Activated T-cell treated with anti-CD3 and anti-CD28 coated beads, Interleukin-2, amount 50 U/mL, for 24 hours (primary cell): Measurements from ENCODE around the gene EIF4G3.
A peak's percentile ranks its signal among the peaks of the same experiment; 100 is the strongest.
"Not testable (repeated sequence)": the region's sequence is repeated elsewhere in the genome, so short reads cannot be mapped to it uniquely, and the experiment has no call there.

Experiments used
- DNase-seq: peaks from one replicate; pipeline ENCODE4 v3.0.0-alpha.2; 2020
- H3K27ac Mint-ChIP-seq: 2 replicates; pipeline ENCODE4 v1.8.0; 2020; ENCODE audit warnings: mild to moderate bottlenecking, mixed read lengths
- H3K27me3 Mint-ChIP-seq: 2 replicates; pipeline ENCODE4 v1.8.0; 2020; ENCODE audit warnings: mixed read lengths
- H3K36me3 Mint-ChIP-seq: 2 replicates; pipeline ENCODE4 v1.8.0; 2020; ENCODE audit warnings: low read depth, mixed read lengths
- H3K4me1 Mint-ChIP-seq: 2 replicates; pipeline ENCODE4 v1.8.0; 2020; ENCODE audit warnings: low read depth, mixed read lengths
- H3K4me3 Mint-ChIP-seq: 2 replicates; pipeline ENCODE4 v1.8.0; 2020; ENCODE audit warnings: mild to moderate bottlenecking, moderate library complexity, mixed read lengths
- H3K9me3 Mint-ChIP-seq: 2 replicates; pipeline ENCODE4 v1.8.0; 2020; ENCODE audit warnings: mixed read lengths

EIF4G3 gene

DNA sequence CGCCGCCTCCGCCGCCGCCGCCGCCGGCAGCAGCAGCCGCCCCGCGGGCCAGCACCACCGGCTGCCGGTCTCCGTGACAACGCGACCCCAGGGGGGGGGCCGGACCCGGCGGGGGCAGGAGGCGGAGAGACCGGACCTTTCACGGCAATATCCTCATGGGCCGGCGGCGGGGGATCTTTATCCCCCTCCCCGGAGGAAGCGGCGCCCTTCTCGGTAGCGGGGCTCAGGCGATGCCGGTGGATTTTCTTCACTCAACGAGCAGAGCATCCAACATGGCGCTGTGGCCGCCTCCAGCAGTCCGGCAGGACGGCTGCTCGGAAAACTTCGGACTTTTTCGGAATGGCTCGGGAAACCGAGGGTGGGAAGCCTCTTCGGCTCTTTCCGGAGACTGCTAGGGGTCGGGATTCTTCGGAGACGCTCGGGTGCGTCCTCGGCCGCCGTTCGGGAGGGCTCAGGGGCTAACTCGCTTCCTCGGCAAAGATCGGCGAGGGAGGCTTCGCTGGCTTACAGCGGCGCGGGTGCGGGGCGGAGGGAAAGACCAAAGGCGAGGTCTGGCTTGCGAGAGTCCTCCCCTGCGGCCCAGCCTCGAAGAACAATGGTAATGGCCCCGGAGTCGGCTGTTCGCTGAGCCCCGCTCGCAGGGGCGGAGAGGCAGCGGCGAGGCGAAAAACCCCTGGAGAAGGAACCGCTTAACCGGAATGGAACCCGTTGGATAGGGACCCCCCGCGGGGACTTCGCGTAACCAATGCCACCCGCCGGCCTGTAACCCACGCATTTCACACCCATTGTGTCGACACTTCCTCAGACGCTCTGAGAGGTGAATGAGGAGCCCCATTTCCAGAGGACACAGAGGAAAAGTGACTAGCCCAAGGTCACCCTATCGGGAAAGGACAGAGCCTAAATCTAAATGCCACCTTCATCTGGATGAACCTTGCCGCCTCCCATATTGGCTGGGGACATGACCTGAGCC, at the start of gene EIF4G3:
TSS of gene EIF4G3 (minus strand) at position 312 of the 970 bp plus-strand sequence. CDS start 174,155 bp downstream, outside the sequence.
- Mint-ChIP-seq H3K27ac (peak within 1 kb of the TSS; percentile 98), H3K36me3 (peaks cover 28% of the 10 kb centered on the region), H3K4me1 (peaks cover 30% of the 10 kb centered on the region), H3K9me3 (no peaks in the 10 kb centered on the region), H3K27me3 (no peaks in the 10 kb centered on the region), H3K4me3 (peak within 1 kb of the TSS; percentile 89)
- peak; percentile 99 for DNase-seq

DNA sequence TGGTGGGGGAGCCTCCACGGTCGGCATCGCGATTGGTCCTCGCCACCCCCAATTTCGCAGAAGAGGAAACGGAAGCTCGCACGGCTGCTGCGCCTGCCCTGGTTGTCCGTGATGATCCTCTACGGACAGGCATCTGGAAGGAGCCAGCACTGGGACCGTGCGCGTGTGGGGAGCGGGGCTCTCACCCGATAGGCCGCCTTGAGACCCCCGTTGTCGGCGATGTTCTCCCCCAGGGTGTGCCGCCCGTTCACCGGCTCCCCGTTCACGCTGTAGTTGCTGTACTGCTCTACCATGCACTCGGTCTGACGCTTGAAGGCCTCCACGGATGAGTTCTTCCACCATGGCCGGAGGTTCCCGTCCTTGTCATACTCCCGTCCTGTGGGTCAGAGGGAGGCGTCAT, 48.4 kb upstream of the EIF4G3 start:
- no peaks in the 10 kb centered on the region for H3K4me1 Mint-ChIP-seq
- H3K36me3 Mint-ChIP-seq = peaks cover 90% of the 10 kb centered on the region
- H3K9me3 Mint-ChIP-seq = no peaks in the 10 kb centered on the region
- H3K27me3 Mint-ChIP-seq = no peaks in the 10 kb centered on the region
- peak overlapping the region; percentile 47 for H3K27ac Mint-ChIP-seq
- no peak overlapping the region for H3K4me3 Mint-ChIP-seq
- no peak for DNase-seq

- H3K9me3 Mint-ChIP-seq = no peaks in the 10 kb centered on the region
- H3K4me1 Mint-ChIP-seq = no peaks in the 10 kb centered on the region
- no peak for DNase-seq
- H3K36me3 Mint-ChIP-seq = peaks cover 84% of the 10 kb centered on the region
- no peak overlapping the region for H3K4me3 Mint-ChIP-seq
- no peak overlapping the region for H3K27ac Mint-ChIP-seq
- no peaks in the 10 kb centered on the region for H3K27me3 Mint-ChIP-seq
Measured at GRCh38 chr1:21220815-21221214, 44.1 kb upstream of the EIF4G3 start.

DNA sequence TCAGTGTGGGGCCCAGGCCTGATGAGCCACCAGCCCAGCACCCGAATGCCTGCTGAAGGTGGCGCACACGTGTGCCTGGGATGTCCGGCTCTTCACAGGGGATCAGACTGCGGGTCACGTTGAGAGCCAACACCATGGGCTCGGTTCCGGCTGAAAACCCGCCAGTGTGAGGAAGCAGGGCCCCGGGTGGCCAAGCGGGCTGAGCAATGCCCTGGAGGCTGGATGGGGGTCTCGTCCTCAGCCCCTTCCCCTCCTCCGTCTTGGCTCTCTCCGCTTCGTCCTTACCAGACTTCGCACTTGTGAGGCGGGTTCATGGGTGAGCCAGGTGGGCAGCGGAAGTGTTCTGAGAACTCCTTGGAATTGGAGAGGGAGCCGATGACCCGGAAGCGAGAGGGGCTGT, 43.0 kb upstream of the EIF4G3 start:
- H3K4me1 Mint-ChIP-seq = no peaks in the 10 kb centered on the region
- no peak overlapping the region for H3K4me3 Mint-ChIP-seq
- H3K27me3 Mint-ChIP-seq = no peaks in the 10 kb centered on the region
- DNase-seq = no peak
- peaks cover 78% of the 10 kb centered on the region for H3K36me3 Mint-ChIP-seq
- H3K9me3 Mint-ChIP-seq = no peaks in the 10 kb centered on the region
- peak overlapping the region; percentile 29 for H3K27ac Mint-ChIP-seq

- H3K36me3 Mint-ChIP-seq = peaks cover 65% of the 10 kb centered on the region
- no peaks in the 10 kb centered on the region for H3K9me3 Mint-ChIP-seq
- H3K27ac Mint-ChIP-seq = peak overlapping the region; percentile 40
- DNase-seq = peak; percentile 56
- no peak overlapping the region for H3K4me3 Mint-ChIP-seq
- H3K4me1 Mint-ChIP-seq = no peaks in the 10 kb centered on the region
- H3K27me3 Mint-ChIP-seq = no peaks in the 10 kb centered on the region
Measured at GRCh38 chr1:21217812-21218596, 41.3 kb upstream of the EIF4G3 start.

- peak overlapping the region; percentile 35 for H3K27ac Mint-ChIP-seq
- no peaks in the 10 kb centered on the region for H3K27me3 Mint-ChIP-seq
- no peak overlapping the region for H3K4me3 Mint-ChIP-seq
- peaks cover 60% of the 10 kb centered on the region for H3K36me3 Mint-ChIP-seq
- H3K4me1 Mint-ChIP-seq = no peaks in the 10 kb centered on the region
- peak; percentile 77 for DNase-seq
- H3K9me3 Mint-ChIP-seq = no peaks in the 10 kb centered on the region
Measured at GRCh38 chr1:21216835-21217811, 40.4 kb upstream of the EIF4G3 start.

GRCh38 chr1:21212126-21212525, 35.4 kb upstream of the EIF4G3 start:
- Mint-ChIP-seq H3K4me1 (peaks cover 6% of the 10 kb centered on the region), H3K4me3 (no peak overlapping the region), H3K27me3 (no peaks in the 10 kb centered on the region), H3K27ac (no peak overlapping the region), H3K36me3 (peaks cover 13% of the 10 kb centered on the region), H3K9me3 (no peaks in the 10 kb centered on the region)
- DNase-seq = no peak

GRCh38 chr1:21208137-21208700, 31.5 kb upstream of the EIF4G3 start:
- not testable (repeated sequence) for DNase-seq, H3K9me3 Mint-ChIP-seq, H3K36me3 Mint-ChIP-seq, H3K27ac Mint-ChIP-seq, H3K27me3 Mint-ChIP-seq, H3K4me3 Mint-ChIP-seq, H3K4me1 Mint-ChIP-seq

- no peaks in the 10 kb centered on the region for H3K27me3 Mint-ChIP-seq
- no peak overlapping the region for H3K4me3 Mint-ChIP-seq
- DNase-seq = no peak
- no peak overlapping the region for H3K27ac Mint-ChIP-seq
- H3K36me3 Mint-ChIP-seq = no peaks in the 10 kb centered on the region
- H3K4me1 Mint-ChIP-seq = peaks cover 6% of the 10 kb centered on the region
- no peaks in the 10 kb centered on the region for H3K9me3 Mint-ChIP-seq
Measured at GRCh38 chr1:21206117-21206516, 29.4 kb upstream of the EIF4G3 start.

- Mint-ChIP-seq H3K4me3 (no peak overlapping the region), H3K27ac (no peak overlapping the region), H3K9me3 (no peaks in the 10 kb centered on the region), H3K36me3 (no peaks in the 10 kb centered on the region), H3K27me3 (no peaks in the 10 kb centered on the region), H3K4me1 (peaks cover 6% of the 10 kb centered on the region)
- DNase-seq = no peak
Measured at GRCh38 chr1:21205416-21205815, 28.7 kb upstream of the EIF4G3 start.

GRCh38 chr1:21201650-21202049, 25.0 kb upstream of the EIF4G3 start:
- no peak for DNase-seq
- H3K4me1 Mint-ChIP-seq = no peaks in the 10 kb centered on the region
- H3K9me3 Mint-ChIP-seq = no peaks in the 10 kb centered on the region
- no peaks in the 10 kb centered on the region for H3K36me3 Mint-ChIP-seq
- H3K27ac Mint-ChIP-seq = no peak overlapping the region
- H3K4me3 Mint-ChIP-seq = no peak overlapping the region
- peaks cover under 1% of the 10 kb centered on the region for H3K27me3 Mint-ChIP-seq

- not testable (repeated sequence) for H3K27me3 Mint-ChIP-seq, H3K9me3 Mint-ChIP-seq, DNase-seq, H3K4me3 Mint-ChIP-seq, H3K4me1 Mint-ChIP-seq, H3K36me3 Mint-ChIP-seq, H3K27ac Mint-ChIP-seq
Measured at GRCh38 chr1:21201238-21201637, 24.5 kb upstream of the EIF4G3 start.

DNA sequence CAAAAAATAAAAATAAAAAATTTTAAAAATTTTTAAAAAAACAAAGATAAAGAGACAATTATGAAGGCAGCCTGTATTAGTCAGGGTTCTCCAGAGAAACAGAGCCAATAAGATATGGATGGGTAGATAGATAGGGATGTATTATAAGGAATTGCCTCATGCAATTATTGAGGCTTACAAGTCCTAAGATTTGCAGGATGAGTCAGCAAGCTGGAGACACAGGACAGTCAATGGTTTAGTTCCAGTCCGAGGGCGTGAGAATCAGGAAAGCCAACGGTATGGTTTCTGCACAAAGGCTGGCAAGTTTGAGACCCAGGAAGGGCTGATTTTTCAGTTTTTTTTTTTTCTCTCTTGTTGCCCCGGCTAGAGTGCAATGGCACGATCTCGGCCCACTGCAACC, 24.1 kb upstream of the EIF4G3 start:
- H3K4me1 Mint-ChIP-seq = no peaks in the 10 kb centered on the region
- no peak overlapping the region for H3K27ac Mint-ChIP-seq
- H3K4me3 Mint-ChIP-seq = no peak overlapping the region
- no peaks in the 10 kb centered on the region for H3K9me3 Mint-ChIP-seq
- H3K27me3 Mint-ChIP-seq = peaks cover 4% of the 10 kb centered on the region
- no peak for DNase-seq
- H3K36me3 Mint-ChIP-seq = no peaks in the 10 kb centered on the region

GRCh38 chr1:21198929-21199328, 22.2 kb upstream of the EIF4G3 start:
- Mint-ChIP-seq H3K9me3 (no peaks in the 10 kb centered on the region), H3K27ac (no peak overlapping the region), H3K4me3 (no peak overlapping the region), H3K27me3 (peaks cover 4% of the 10 kb centered on the region), H3K4me1 (peaks cover 1% of the 10 kb centered on the region), H3K36me3 (no peaks in the 10 kb centered on the region)
- no peak for DNase-seq
